Endothelial cell of umbilical vein (primary cell): ENCODE measurements around the gene INTS1.

Source experiments
- EZH2 ChIP-seq: IDR thresholded peaks from 2 replicates; pipeline ENCODE4 v1.6.1; 2012; ENCODE audit warnings: borderline replicate concordance, low read depth, mild to moderate bottlenecking, moderate library complexity, low read length, inconsistent platforms; ENCODE audit not compliant: severe bottlenecking
- POLR2AphosphoS5 ChIP-seq: IDR thresholded peaks from 2 replicates; pipeline ENCODE4 v1.6.1; 2012; ENCODE audit warnings: low read depth, mild to moderate bottlenecking, control low read depth, low read length, moderate library complexity; ENCODE audit not compliant: insufficient read depth

DNA sequence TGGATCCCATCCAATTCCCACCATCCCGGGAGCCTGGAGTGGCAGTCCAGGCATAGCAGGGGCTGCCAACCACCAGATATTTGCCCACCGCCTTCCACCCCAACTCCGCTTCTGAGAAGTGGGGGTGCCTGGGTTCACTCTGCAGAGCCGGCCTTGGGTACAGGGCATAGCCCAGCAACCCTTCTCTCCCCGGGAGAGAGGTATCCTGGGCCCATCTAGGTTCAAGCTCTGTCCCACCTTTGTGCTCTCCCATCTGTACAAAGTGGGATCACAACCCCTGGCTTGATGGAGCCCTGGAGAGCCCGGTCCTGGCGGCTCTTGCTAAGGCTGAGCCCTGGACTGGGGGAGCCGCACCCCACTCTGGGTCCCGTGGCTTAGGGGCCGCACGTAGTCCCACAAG, 57.1 kb downstream of the INTS1 start:
- TF ChIP-seq POLR2AphosphoS5 (no peak), EZH2 (no peak)
